BLaER1 treated with 17β-estradiol and CSF1 and Interleukin-3, amounts not matched to agents 10 nM and 100 nM (cell line): ENCODE data around the gene C6orf136.

ENCODE experiments used
- H3K27ac ChIP-seq, 11 experiments: shearing (Covaris generic); formaldehyde crosslinking; 2 replicates each; pipeline ENCODE4 v1.8.1; 2022
- H3K27me3 ChIP-seq, 11 experiments: shearing (Covaris generic); formaldehyde crosslinking; 2 replicates each; pipeline ENCODE4 v1.8.1; 2022
- H3K36me3 ChIP-seq, 11 experiments: shearing (Covaris generic); formaldehyde crosslinking; 2 replicates each; pipeline ENCODE4 v1.8.1; 2022
- H3K4me1 ChIP-seq, 10 experiments: shearing (Covaris generic); formaldehyde crosslinking; 2 replicates each; pipeline ENCODE4 v1.8.1; 2022
- H3K4me2 ChIP-seq, 11 experiments: shearing (Covaris generic); formaldehyde crosslinking; 2 replicates each; pipeline ENCODE4 v1.8.1; 2022
- H3K4me3 ChIP-seq, 10 experiments: shearing (Covaris generic); formaldehyde crosslinking; 2 replicates each; pipeline ENCODE4 v1.8.1; 2022
- H3K9ac ChIP-seq, 11 experiments: shearing (Covaris generic); formaldehyde crosslinking; 2 replicates each; pipeline ENCODE4 v1.8.1; 2022
- H3K9me3 ChIP-seq, 11 experiments: shearing (Covaris generic); formaldehyde crosslinking; replicated peaks in 1 of 11; 2 replicates each; pipeline ENCODE4 v1.8.1; 2022
- H4K20me1 ChIP-seq, 11 experiments: shearing (Covaris generic); formaldehyde crosslinking; 2 replicates each; pipeline ENCODE4 v1.8.1; 2022
- Cebpa-rat ChIP-seq, 11 experiments: shearing (Covaris generic); IDR thresholded peaks; 2 replicates each; pipeline ENCODE4 v1.8.1; 2022

The C6orf136 gene

GRCh38 chr6:30613251-30614043 is 33.5 kb upstream of the C6orf136 start:
- Histone ChIP-seq H3K27me3 (no peaks in the 10 kb centered on the region), H3K27ac (peak overlapping the region in 10 of 11 experiments; percentile 96 to 99 (median 98); a peak in 19 of 22 replicates), H3K9ac (peak overlapping the region; percentile 97 to 99 (median 99); a peak in 21 of 22 replicates), H4K20me1 (peaks cover 5 to 64% (median 63%) of the 10 kb centered on the region in 11 experiments), H3K36me3 (peaks cover 37 to 74% (median 63%) of the 10 kb centered on the region in 11 experiments), H3K4me2 (peak overlapping the region; percentile 87 to 98 (median 95)), H3K9me3 (no peaks in the 10 kb centered on the region; a peak in 1 of 22 replicates), H3K4me3 (peak overlapping the region; percentile 71 to 92 (median 84)), H3K4me1 (peaks cover 56 to 66% (median 64%) of the 10 kb centered on the region in 10 experiments)
- no peak for TF ChIP-seq Cebpa-rat (IDR thresholded peaks at IDR 0.05)

DNA sequence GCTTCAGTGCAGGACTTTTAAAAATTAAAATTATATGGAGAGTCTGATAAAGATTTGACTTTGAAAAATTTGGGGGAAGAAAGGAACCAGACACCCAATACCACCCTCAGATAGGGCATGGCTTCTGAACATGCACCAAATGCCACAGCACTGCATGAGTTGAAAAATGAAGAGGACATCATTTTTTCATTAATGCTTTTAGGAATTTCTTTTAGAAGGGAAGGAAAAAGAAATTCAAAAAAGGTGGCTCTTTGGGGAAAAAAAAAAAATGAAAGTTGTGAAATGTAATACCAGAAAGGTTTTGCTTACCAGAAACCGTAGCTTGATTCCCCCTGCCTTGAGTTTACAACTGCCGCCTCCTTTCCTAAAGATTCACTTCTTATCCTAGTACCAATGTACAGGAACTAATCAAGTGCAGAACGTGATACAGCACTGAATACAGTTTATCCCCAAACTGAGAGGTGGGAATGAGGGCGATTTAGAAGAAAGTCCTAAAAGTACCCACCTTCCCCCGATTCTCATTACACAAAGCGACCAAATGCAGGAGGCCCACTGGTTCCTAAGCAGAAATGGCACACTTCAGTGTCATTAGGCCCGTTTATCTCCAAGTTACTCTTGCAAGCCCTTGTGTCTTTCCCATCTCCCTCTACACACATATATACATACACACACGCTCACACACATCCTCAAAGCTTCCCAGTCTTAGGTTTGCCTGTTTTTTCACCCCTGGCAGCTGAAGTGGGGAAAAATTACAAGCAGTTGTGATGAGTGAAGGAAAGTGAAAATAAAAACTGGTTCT is 32.7 kb upstream of the C6orf136 start:
- H3K9ac ChIP-seq: peak overlapping the region; percentile 97 to 99 (median 99)
- no peaks in the 10 kb centered on the region; a peak in 1 of 22 replicates for H3K9me3 ChIP-seq
- peak overlapping the region; percentile 24 to 99 (median 98); a peak in 21 of 22 replicates for H3K27ac ChIP-seq
- TF ChIP-seq Cebpa-rat (IDR thresholded peaks at IDR 0.05): no peak
- peaks cover 5 to 56% (median 55%) of the 10 kb centered on the region in 11 experiments for H4K20me1 ChIP-seq
- no peaks in the 10 kb centered on the region for H3K27me3 ChIP-seq
- peaks cover 29 to 70% (median 56%) of the 10 kb centered on the region in 11 experiments for H3K36me3 ChIP-seq
- H3K4me2 ChIP-seq: peak overlapping the region; percentile 87 to 98 (median 95)
- peak overlapping the region; percentile 71 to 92 (median 84) for H3K4me3 ChIP-seq
- H3K4me1 ChIP-seq: peaks cover 56 to 65% (median 64%) of the 10 kb centered on the region in 10 experiments

DNA sequence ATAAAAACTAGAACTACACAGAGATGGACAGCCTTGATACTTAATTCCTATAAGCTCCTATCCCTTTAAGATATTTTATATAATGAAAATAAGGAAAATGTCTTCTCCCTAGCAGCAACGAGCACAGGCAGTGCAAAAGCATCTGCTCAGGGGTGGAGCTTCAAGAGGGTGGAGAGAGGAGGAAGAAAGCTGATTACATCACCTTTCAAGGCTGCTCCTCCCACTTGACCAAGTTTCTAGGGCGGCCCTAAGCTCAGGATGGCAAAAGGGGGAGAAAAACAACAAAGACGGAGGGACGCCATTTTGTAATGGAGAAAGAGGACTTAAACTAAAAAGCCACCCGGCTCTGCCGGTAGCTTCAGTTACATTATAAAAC is 32.1 kb upstream of the C6orf136 start:
- Histone ChIP-seq H3K4me1 (peaks cover 56 to 64% (median 60%) of the 10 kb centered on the region in 10 experiments), H3K36me3 (peaks cover 29 to 70% (median 55%) of the 10 kb centered on the region in 11 experiments), H3K27me3 (no peaks in the 10 kb centered on the region), H4K20me1 (peaks cover 5 to 50% (median 49%) of the 10 kb centered on the region in 11 experiments), H3K9ac (peak overlapping the region; percentile 97 to 99 (median 99)), H3K9me3 (no peaks in the 10 kb centered on the region; a peak in 1 of 22 replicates), H3K27ac (peak overlapping the region; percentile 96 to 99 (median 98)), H3K4me2 (peak overlapping the region; percentile 87 to 98 (median 95)), H3K4me3 (peak overlapping the region; percentile 71 to 92 (median 84))
- peak in 7 of 11 experiments; percentile 17 to 70 (median 41); a peak in 6 of 22 replicates for TF ChIP-seq Cebpa-rat (IDR thresholded peaks at IDR 0.05)

GRCh38 chr6:30615219-30615957 is 31.5 kb upstream of the C6orf136 start:
- Histone ChIP-seq H4K20me1 (peaks cover 5 to 44% (median 44%) of the 10 kb centered on the region in 11 experiments), H3K27ac (peak overlapping the region; percentile 96 to 99 (median 98)), H3K9ac (peak overlapping the region; percentile 97 to 99 (median 99)), H3K36me3 (peaks cover 29 to 70% (median 55%) of the 10 kb centered on the region in 11 experiments), H3K9me3 (no peaks in the 10 kb centered on the region; a peak in 1 of 22 replicates), H3K4me1 (peaks cover 51 to 58% (median 54%) of the 10 kb centered on the region in 10 experiments), H3K4me2 (peak overlapping the region; percentile 87 to 98 (median 94)), H3K4me3 (peak overlapping the region; percentile 71 to 92 (median 84)), H3K27me3 (no peaks in the 10 kb centered on the region)
- no peak for TF ChIP-seq Cebpa-rat (IDR thresholded peaks at IDR 0.05)

DNA sequence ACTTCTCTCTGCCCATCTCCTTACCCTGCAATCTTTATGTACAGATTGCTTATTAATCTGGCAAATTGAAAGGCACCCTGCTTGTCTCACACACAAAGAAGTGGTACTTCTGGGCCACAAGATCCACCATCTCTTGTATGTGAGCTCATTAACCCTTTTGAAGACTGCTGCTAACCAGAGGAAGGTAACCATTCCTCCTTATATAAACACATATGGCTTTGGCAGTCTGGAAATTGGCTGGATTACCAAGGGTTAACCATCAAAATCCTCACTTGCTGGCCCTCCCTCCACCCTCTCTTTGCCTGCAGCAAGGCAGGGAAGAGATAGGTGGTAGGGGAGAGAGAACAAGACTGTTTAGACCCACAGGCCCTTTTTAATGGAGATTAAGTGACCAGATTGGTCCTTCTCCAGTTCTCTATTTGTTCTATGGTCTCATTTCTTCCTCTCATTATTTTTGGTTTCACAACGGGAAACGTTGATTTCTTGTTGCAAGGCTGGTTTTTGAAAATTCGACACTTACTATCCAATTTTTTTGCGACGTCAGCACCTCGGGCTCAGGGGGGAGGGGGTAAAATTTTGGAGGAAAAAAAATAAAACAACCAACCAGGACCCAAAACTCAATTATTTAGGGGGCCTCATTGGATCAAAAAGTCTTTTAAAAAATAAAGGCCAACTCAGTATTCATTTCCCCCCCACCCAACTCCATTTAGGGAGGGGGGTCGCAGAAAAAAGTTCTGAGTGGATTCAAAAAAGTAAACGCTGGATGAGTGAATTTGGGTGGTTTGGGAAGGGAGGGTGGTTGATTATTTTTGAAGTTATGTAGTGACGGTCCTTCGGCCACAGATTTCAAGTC is 30.7 kb upstream of the C6orf136 start:
- Histone ChIP-seq H3K9me3 (no peaks in the 10 kb centered on the region; a peak in 1 of 22 replicates), H3K9ac (peak overlapping the region; percentile 97 to 99 (median 99)), H3K4me2 (peak overlapping the region; percentile 87 to 98 (median 94)), H3K27ac (peak overlapping the region; percentile 96 to 99 (median 98)), H3K4me1 (peaks cover 44 to 50% (median 46%) of the 10 kb centered on the region in 10 experiments), H4K20me1 (peaks cover 5 to 36% (median 36%) of the 10 kb centered on the region in 11 experiments), H3K36me3 (peaks cover 32 to 70% (median 56%) of the 10 kb centered on the region in 11 experiments), H3K27me3 (no peaks in the 10 kb centered on the region), H3K4me3 (peak overlapping the region; percentile 71 to 92 (median 84))
- no peak for TF ChIP-seq Cebpa-rat (IDR thresholded peaks at IDR 0.05)

DNA sequence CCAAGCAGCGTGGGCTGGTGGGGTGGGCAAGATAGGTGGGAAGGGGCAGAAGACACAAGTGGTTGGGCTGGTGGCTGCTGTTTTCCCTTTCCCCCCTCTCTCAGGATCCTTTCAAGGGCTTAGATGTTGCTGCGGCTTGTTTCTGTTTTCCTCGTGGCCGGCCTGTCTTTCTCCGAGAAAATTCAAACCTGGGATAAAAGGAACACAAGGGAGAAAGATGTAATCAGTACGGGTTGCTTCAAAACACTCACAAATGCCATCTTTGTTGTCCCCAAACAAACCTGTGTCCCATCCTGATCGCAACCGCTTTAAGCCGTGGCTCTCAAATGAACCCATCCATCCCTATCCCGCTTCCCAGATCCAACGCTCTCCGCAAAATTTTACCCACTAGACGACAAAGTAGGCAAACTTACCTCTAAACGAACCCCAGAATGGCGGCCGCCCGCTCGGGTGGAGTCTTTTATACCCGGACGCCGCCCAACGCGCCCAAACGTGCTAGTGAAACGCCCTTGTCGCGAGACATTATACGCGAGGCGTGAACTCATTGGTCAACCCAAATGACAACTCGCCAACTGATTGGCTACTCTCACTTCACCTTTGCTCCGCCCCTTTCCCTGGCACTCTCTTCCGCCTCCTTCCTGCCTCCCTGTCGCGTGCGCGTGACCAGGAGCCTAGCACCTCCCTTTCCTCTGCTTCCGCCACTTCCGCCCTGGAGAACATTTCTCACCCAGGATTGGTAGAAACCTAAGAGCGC is 29.9 kb upstream of the C6orf136 start, which contains the start of gene PPP1R10:
TSS of gene PPP1R10 (minus strand) at position 433 of the 754 bp plus-strand sequence. CDS start 7,299 bp downstream, outside the sequence.
- H3K27me3 ChIP-seq: no peaks in the 10 kb centered on the region
- H3K36me3 ChIP-seq: peaks cover 40 to 70% (median 57%) of the 10 kb centered on the region in 11 experiments
- peaks cover 5 to 28% (median 28%) of the 10 kb centered on the region in 11 experiments for H4K20me1 ChIP-seq
- no peak for TF ChIP-seq Cebpa-rat (IDR thresholded peaks at IDR 0.05)
- H3K9me3 ChIP-seq: no peaks in the 10 kb centered on the region; a peak in 1 of 22 replicates
- H3K4me3 ChIP-seq: peak within 1 kb of the TSS; percentile 71 to 92 (median 84)
- peak within 1 kb of the TSS; percentile 97 to 99 (median 99) for H3K9ac ChIP-seq
- peaks cover 37 to 42% (median 39%) of the 10 kb centered on the region in 10 experiments for H3K4me1 ChIP-seq
- H3K4me2 ChIP-seq: peak within 1 kb of the TSS; percentile 87 to 99 (median 96)
- peak within 1 kb of the TSS; percentile 96 to 99 (median 98) for H3K27ac ChIP-seq
